ENCODE results near the gene TEF. TPM values are rescaled to one million over a fixed set of nuclear protein-coding genes. Genes with fewer than 3 reads are reported as not detected.
"Not testable (repeated sequence)": the region's sequence is repeated elsewhere in the genome, so short reads cannot be mapped to it uniquely, and the experiment has no call there.

TEF gene
- polyA plus RNA-seq, 10 donors, result 7.9 to 11.7 (median 10.7) TPM

DNA sequence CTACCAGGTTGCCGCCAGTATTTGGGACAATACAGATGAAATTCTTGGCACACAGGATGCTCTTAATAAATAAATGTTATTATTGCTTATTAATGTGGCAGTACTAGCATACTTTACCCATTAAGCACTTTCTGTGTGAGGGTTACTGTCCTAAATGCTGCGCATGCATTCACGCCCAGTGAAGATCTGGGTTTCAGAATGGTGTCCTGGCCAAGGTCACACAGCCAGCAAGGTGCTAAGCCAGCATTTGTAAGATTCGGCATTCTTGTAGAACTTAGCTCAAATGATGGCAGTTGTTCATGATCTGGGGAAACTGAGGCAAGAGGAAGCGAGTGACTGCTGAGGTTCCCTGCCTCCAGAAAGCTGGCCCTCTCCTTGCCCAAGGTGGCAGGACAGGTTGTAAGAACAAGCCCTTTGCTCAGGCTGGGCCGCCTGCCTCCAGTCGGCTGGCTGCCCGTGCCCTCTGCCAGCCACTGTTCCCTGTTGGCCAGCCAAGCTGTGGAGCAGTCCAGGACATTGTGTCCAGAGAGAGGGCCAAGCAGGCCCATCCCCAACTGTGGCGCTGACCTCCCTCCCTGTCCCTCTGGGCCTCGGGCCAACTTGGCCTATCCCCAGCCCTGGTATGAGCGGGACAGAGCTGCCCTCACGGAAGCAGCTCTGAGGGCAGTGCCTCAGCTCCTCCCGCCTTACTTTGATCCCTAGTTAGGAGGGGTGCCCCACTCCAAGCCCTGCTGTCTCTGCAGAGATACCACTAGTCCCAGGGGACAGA is 36.1 kb downstream of the TEF start:
- DNase-seq, result peak; percentile 71 to 81 (median 74)

DNA sequence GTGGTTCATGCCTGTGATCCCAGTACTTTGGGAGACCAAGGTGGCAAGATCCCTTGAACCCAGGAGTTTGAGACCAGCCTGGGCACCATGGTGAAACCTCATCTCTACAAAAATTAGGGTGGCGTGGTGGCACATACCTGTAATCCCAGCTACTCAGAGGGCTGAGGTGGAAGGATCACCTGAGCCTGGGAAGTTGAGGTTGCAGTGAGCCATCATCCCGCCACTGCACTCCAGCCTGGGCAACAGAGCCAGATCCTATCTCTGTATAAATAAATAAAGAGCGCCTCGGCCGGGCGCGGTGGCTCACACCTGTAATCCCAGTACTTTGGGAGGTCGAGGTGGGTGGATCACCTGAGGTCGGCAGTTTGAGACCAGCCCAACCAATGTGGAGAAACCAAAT is 37.0 kb downstream of the TEF start:
- no peak for DNase-seq

DNA sequence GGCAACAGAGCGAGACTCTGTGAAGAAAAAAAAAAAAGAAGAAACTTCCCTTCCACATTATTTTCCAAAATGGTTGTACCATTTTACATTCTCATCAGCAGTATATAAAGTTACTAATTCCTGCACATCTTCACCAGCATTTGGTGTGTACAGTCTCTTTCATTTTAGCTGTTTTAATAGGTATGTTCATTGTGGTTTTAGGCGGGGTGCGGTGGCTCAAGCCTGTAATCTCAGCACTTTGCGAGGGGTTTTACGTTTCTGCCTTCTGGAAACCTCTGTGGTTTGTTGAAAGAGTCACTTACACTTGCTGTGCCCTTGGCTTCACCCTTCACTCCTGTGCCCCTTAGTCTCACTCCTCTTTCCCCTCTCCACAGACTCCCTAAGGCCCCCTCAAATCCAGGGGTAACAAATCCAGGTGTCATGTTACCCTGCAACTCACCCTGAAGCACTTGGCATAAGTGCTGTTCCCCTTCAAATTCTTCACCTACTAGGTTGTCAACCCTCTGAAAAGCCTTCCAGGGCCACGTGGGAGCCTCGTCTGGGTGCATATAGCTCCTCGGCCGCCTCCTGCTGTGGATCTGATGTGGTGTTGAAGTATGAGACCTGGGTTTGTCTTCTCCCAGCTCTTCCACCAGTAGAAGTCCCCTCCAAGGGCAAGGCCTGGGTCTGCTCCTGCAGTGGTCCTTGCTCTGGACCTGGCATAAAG is 44.1 kb downstream of the TEF start:
- no peak for DNase-seq

DNA sequence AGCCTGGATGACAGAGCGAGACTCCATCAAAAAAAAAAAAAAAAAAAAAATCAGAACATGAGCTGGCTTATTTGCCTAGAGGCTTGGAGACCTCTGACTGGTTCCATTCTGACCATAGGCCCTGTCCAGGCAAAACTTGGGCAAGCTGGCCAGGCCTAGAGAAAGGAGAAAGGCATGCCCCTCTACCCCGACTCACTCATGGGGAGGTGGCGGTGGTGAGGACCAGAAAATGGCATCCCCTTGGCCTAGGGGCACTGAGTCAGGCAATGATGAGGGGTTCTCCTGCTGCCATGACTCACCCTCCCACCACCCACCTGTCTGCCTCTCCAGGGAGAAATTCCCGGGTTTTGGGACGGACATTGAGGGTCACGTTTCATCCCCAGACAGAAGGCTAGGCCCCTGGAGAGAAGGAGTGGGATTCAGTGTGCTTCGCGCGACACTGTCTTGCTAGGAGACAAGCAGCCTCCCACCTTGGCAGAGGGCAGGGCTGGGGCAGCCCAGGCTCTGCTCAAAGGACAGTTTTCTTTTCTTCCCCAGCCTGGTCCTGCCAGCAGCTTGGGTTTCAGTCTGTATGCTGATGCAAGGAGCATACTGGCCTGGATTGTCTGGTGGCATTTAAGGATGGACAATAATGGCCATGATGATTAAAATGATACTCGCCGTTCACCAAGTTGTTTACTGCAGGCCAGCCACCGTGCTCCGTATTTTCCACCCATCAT is 47.6 kb downstream of the TEF start:
- no peak for DNase-seq

DNA sequence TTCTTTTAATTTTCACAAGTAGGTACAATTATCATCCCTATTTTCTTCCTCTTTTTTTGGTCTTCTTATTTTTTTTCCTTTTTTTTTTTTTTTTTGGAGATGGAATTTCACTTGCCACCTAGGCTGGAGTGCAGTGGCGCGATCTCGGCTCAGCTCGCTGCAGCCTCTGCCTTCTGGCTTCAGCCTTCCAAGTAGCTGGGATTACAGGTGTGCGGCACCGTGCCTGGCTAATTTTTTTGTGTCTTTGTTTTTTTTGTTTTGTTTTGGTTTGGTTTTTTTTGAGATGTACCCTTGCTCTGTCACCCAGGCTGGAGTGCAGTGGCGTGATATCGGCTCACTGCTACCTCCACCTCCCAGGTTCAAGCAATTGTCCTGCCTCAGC is 48.2 kb downstream of the TEF start:
- no peak for DNase-seq

DNA sequence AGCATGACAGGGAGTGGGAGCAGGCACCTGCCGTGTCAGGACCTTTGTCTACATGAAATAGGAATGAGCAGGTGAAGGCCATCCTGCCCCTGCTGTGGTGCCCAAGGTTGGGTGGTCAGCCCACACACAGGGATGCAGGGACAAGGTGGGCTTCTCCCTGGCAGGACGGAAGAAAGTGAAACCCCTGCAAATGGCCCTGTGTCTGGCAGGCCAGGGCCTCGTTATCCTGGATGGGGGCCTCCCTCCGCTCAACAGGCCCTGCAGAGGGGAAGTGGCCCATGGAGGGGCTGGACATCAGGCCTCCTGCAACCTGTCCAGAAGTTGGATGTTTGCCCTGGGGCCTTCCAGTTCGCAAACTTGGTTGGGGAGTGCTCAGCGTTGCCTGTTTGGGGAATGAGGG is 49.9 kb downstream of the TEF start:
- no peak for DNase-seq

DNA sequence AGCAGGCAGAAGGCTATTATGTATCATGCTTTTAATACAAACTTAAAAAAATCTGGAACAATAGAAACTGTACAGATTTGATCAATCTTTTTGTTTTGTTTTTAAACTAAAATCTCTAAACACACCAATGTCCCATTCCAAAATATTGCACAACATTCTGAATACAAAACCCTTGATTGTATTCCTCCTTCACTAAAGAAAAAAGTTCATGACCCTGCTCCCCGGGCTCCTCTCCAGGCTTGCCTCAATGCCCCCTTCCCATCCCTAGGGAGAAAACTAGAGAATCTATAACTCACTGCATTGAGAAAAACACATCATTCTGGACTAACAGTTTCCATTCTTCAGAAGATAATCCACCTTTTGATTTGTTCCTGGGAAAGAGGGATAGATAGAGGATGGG is 51.7 kb downstream of the TEF start:
- not testable (repeated sequence) for DNase-seq

DNA sequence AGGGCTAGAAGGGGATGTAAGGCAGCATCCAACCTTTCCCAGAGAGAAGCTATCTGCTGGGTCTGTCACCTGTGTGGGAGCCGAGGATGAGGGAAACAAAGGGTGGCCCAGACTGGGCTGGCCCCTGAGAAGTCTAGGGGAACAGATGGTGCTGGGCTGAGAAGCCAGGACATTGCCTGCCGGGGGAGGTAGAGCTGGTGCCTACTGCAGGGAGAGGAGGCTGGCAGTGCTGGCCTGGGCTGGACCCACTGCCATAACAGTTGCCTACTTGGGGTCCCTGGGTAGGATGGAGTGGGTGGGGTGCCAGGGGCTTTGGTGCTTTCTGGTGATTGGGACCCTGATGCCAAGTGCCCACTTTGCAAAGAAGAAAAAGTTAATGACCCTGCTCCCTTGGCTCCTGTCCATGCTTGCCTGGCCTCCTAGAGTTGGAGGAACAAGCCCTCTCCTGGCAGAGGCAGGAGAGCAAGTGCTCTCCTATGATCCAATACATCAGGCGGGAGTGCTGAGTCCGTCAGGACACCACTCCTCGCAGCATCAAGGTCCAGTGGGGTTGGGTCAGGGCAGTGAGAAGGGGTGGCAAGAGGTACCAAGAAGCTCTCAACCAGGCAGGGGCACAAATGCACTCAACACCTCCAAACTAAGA is 52.7 kb downstream of the TEF start:
- DNase-seq, result not testable (repeated sequence)

DNA sequence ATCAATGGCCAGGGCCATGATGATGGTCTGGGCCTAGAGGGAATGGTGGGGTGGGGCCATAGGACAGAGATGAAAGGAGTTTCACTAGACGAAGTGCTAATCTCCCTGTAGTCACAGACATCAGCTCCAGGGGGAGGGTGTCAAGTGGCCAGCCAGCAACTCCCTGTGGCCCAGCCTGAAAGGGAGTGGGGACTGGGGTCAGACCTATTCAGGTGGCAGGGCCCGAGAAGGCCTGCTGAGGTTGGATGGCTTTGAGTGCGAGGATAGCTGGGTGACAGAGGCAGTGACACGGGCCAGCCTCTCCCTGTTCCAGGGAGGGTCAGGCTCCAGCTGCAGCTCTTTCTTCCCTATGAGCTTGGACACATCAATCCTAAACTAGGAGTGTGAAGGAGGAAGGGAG is 53.8 kb downstream of the TEF start:
- no peak for DNase-seq

DNA sequence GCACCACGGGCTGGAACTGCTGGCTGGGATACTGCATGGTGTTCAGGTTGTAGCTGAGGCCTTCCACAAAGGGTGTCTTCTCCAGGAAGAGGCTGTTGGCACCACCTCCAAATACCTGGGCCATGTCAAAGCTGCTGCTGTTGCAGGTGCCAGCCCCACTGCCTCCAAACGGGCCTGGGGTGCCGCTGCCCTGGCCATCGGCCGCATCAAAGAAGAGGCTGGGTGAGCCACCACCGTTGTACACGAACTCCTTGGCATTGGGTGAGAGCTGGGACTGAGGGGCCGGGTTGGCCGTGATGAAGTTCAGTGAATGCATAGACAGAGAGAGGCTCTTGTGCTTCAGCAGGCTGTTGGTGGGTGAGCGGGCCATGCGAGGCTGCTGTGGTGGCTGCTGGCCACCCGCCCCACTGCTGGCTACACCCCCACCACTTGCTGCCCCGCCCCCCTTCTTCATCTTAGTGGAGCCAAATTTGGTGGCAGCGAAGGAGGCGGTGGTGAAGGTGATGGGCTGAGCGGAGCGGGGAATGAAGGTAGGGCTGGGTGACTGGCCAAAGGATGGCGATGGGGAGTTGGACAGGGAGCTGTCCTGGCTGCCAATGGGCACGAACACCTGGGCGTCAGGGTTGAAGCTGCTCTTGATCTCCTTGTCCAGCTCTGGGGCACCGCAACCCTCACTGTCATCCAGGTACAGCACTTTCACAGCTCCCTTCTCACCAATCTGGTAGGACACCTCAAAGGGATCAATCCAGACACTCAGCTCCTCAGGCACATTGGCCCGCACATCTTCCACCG is 54.8 kb downstream of the TEF start:
- no peak for DNase-seq

DNA sequence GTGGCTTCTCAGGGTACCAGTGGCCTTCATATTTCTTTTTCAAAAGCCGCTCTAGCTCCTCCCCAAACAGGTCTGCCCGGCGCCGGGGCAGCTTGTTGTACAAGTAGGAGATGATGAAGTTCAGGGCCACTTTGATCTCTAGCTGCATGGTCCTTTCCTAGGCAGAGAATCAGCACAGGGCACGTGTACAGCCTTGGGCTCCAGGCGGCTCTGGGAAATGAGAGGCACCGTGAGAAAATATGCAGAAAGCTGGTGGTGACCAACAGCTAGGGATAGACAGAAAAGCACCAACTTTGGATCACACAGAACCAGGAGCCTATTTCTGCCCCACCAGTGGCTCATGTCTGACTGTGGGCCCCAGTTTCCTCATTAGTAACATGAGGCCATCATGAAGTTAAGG is 55.5 kb downstream of the TEF start:
- DNase-seq, result no peak

DNA sequence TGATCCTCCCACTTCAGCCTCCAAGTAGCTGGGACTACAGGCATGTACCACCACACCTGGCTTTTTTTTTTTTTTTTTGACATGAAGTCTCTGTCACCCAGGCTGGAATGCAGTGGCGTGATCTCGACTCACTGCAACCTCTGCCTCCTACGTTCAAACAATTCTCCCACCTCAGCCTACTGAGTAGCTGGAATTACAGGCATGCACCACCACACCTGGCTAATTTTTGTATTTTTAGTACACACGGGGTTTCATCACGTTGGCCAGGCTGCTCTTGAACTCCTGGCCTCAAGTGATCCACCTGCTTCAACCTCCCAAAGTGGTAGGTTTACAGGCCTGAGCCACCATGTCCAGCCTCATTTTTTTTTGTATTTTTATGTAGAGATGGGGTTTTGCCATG is 58.8 kb downstream of the TEF start:
- not testable (repeated sequence) for DNase-seq

DNA sequence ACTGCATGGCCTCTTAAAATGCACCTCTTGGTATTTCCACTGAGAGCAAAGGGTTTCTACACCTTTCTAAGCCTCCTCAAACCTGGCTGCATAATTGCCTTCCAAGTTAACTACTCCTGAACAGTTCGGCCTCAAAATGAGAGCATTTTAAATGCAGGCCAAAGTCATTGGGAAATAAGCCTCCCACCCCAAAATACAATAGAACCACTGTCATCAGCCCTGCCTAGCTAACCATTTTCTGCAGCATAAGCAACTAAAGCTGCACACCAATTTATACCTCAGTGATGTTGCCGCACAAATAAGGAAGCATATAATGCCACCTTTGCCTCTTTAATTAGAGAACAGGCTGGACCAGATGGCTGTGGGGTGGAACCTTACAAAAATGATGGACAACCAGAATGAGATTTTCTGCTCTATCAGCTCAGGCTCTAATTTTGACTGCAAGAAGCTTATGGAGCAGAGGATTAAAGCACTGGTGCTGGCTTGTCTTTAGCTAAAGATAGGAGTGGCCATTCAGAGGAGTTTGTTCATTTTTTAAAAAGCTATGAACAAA is 60.6 kb downstream of the TEF start:
- no peak for DNase-seq

DNA sequence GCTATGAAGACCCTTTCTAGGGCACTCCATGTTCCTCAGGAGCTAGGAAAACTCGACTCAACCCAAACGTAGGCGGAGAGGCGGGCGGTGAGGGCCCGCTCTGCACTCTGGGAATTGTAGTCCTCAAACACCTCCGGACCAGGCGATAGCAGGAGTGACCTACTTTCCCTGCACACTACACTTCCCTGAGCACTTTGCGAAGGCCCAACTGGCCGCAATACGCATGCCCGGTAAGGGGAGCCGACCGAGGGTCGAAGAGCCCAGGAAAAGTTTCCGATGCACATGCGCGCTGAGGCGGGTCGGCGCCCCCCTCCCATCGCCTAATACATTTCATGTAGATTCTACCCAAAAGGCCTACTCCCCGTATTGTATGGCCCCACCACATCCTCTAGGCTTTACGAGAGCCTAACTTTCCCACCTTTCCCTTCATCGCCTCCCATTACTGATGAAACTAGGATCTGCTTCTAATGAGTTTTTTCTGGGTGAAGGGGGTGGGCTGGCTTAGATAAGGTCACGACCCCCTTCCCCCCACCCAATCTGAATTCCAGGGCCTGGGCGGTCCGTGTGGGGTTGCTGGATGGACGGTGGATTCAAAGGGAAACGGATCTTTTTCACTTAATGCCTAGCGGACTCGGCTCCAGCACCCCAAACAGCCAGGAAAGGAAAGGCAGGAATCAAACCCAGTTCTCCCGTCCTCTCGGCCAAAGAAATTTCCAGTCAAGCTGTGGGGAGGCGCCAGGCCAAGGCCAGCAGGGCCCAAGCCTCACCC is 62.8 kb downstream of the TEF start:
- DNase-seq, result peak; percentile 98 to 99 (median 99)

DNA sequence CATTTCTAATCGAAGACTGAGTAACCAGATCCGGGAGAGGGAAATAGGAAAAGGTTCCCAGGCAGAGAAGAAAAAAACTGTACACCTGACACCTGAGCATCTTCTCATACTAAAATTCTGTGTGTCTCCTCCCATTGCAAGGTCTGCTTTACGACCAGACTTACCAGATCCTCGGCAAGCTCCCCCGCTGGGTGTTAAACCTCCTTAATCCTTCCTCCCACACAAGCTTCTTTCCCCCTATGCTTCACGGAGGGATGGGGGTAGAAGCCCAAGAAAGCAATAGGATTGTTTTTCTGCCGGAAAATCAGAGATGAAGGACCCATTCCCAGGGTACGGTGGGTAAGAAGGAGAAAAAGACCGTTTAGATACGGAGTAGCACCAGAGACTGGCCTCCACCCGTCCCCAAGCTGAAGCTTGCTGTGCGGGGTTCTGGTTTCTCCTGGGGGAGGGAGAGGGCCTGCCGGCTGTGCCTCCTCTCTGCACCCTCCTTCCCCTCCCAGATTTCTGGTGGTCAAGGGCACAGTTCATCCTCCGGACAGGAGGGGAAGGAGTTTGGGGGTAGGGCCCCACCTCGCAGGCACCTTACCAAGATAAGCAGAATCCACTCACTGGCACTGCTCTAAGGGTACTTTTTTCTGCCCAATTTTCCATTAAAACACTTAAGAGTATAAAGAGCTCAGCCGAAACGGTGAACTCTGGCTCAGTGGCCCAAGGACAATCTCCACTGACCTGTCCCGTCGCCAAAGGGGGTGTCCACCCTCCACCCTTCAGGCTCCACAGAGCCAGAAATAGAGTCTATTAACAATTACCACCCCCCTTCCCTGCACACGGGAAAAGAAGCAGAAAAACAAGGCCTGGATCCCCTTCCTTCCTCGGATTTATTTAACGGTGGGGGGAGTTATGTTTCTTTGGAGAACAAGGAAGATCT is 63.7 kb downstream of the TEF start:
- peak in 2 of 3 donors; percentile 33 to 59 for DNase-seq

DNA sequence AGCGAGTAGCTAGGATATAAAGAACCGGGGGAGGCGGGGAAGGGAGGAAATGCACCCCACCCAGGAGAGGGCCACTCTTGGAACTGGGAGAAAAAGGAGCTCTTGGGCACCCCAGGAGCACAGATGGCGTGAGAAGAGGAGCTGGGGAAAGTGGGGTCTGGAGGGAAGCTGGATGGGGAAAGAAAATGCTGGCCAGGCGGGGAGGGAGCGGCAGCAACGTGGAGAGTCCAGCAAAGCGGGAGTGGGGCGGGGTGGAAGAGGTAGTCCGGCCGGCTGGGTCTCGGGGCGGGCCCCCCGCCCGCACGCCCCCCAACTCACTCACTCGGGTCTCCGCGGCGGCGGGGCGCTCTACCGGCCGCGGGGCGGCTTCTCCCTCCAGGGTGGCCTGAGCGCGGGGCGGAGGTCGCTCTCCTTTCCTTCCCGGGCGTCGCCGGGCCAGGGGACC is 64.3 kb downstream of the TEF start:
- no peak for DNase-seq

DNA sequence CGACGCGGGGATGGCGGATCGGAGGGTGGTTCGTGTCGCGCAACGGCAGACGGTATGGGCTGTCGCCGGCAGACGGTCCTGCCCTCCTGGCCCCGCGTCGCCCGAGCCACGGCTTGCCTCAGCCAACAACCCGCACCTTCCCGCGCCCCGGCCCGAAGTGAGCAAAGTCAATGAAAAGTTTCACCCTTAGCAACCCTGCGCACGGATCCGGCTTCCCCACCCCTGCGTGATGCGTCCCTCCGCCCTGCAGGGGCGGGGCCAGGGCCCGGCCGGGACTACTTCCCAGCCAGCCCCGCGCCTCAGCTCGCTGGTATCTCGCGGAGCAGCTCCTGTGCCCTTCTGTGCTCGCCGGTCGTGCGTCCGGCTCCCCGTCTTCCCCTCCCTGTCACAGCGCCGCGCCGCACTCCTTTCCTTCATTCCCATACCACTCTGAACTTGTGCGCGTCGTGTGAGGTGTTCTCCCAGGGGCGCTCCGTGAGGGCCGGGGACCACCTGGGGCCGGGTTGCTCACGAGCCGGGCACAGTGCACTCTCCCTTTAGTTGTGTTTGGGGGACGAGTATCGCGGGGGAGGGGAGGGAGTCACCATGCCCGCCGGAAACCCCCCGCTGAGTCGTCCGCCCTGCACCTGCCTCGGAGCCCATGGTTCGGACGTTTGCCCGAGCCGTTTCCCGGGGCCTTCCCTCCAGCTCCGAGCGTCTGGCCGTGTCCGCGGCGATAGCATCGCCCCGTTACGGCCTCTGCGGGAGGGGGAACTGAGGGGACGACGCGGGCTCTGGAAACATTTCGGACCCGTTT is 65.1 kb downstream of the TEF start, which contains the start of gene TOB2:
TSS of gene TOB2 (minus strand) at position 163 of the 796 bp plus-strand sequence. CDS start 9,456 bp downstream, outside the sequence.
- DNase-seq, result peak; percentile 96 to 97 (median 96)
